Measurements from ENCODE around the gene SLC46A1.

GRCh38 chr17:28357901-28358197 is 48.2 kb downstream of the SLC46A1 start:
- TF ChIP-seq, protein P1, sequence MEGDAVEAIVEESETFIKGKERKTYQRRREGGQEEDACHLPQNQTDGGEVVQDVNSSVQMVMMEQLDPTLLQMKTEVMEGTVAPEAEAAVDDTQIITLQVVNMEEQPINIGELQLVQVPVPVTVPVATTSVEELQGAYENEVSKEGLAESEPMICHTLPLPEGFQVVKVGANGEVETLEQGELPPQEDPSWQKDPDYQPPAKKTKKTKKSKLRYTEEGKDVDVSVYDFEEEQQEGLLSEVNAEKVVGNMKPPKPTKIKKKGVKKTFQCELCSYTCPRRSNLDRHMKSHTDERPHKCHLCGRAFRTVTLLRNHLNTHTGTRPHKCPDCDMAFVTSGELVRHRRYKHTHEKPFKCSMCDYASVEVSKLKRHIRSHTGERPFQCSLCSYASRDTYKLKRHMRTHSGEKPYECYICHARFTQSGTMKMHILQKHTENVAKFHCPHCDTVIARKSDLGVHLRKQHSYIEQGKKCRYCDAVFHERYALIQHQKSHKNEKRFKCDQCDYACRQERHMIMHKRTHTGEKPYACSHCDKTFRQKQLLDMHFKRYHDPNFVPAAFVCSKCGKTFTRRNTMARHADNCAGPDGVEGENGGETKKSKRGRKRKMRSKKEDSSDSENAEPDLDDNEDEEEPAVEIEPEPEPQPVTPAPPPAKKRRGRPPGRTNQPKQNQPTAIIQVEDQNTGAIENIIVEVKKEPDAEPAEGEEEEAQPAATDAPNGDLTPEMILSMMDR (IDR thresholded peaks at IDR 0.05): no peak
- no peak for TF ChIP-seq POLR2A (IDR thresholded peaks at IDR 0.05)

Measured in uterus (tissue), 2 donors.